ENCODE data around the gene TFDP2.

- TF ChIP-seq TSHZ2 (CRISPR knock-in tag; IDR thresholded peaks at IDR 0.05) (no peak), BACH2 (CRISPR knock-in tag; IDR thresholded peaks at IDR 0.05; ENCODE audit: borderline replicate concordance) (no peak), TCF4 (CRISPR knock-in tag; IDR thresholded peaks at IDR 0.05; ENCODE audit: borderline replicate concordance) (no peak), ISL1 (CRISPR knock-in tag; IDR thresholded peaks at IDR 0.05) (no peak), CSDC2 (CRISPR knock-in tag; IDR thresholded peaks at IDR 0.05) (no peak), ESRRG (CRISPR knock-in tag; IDR thresholded peaks at IDR 0.05) (no peak), ARNTL (CRISPR knock-in tag; IDR thresholded peaks at IDR 0.05; ENCODE audit: borderline replicate concordance, low read depth) (no peak)
Measured at GRCh38 chr3:142086581-142087090, 62.7 kb downstream of the TFDP2 start.
